AML-193 (cell line): Measurements from ENCODE around the gene C12orf50.
"Not testable (repeated sequence)": the region's sequence is repeated elsewhere in the genome, so short reads cannot be mapped to it uniquely, and the experiment has no call there.

Experiments
- DNase-seq, 2 experiments: peaks; one replicate each; lab custom pipeline; 2025; lab: John Stamatoyannopoulos, UW

Gene C12orf50

GRCh38 chr12:87988534-87988933 lies 40.7 kb downstream of the C12orf50 start:
- no peak for DNase-seq

GRCh38 chr12:87985069-87985675 lies 44.0 kb downstream of the C12orf50 start:
- DNase-seq = no peak

- DNase-seq = no peak
Measured at GRCh38 chr12:87982208-87982607, 47.0 kb downstream of the C12orf50 start.

GRCh38 chr12:87981495-87981894 lies 47.7 kb downstream of the C12orf50 start:
- DNase-seq = no peak

- DNase-seq = no peak
Measured at GRCh38 chr12:87975879-87976278, 53.3 kb downstream of the C12orf50 start.

- no peak for DNase-seq
Measured at GRCh38 chr12:87967871-87968270, 61.3 kb downstream of the C12orf50 start.

GRCh38 chr12:87960566-87960965 lies 68.6 kb downstream of the C12orf50 start:
- no peak for DNase-seq

- DNase-seq = not testable (repeated sequence)
Measured at GRCh38 chr12:87954028-87954427, 75.2 kb downstream of the C12orf50 start.

GRCh38 chr12:87953256-87953860 lies 75.8 kb downstream of the C12orf50 start:
- peak; percentile 23 to 35 for DNase-seq

GRCh38 chr12:87952850-87953249 lies 76.4 kb downstream of the C12orf50 start:
- DNase-seq = no peak

GRCh38 chr12:87952223-87952622 lies 77.0 kb downstream of the C12orf50 start:
- DNase-seq = no peak

GRCh38 chr12:87943762-87944161 lies 85.4 kb downstream of the C12orf50 start:
- no peak for DNase-seq

- no peak for DNase-seq
Measured at GRCh38 chr12:87943023-87943422, 86.2 kb downstream of the C12orf50 start.

GRCh38 chr12:87939182-87939581 lies 90.0 kb downstream of the C12orf50 start:
- no peak for DNase-seq

GRCh38 chr12:87935216-87935615 lies 94.0 kb downstream of the C12orf50 start:
- DNase-seq = no peak

GRCh38 chr12:87933991-87934390 lies 95.2 kb downstream of the C12orf50 start:
- no peak for DNase-seq

- no peak for DNase-seq
Measured at GRCh38 chr12:87931812-87932211, 97.4 kb downstream of the C12orf50 start.

- no peak for DNase-seq
Measured at GRCh38 chr12:87930627-87931026, 98.6 kb downstream of the C12orf50 start.
